Activated naive CD4-positive, alpha-beta T cell treated with Interleukin-2 at 50 U/mL for 16 hours (primary cell): ENCODE data around the gene TRIO.
"Not testable (repeated sequence)": the region's sequence is repeated elsewhere in the genome, so short reads cannot be mapped to it uniquely, and the experiment has no call there.

ENCODE experiments used
- DNase-seq: peaks from one replicate; pipeline ENCODE4 v3.0.0-alpha.2; 2020

TRIO gene

GRCh38 chr5:14424011-14424685, 281.0 kb downstream of the TRIO start:
- no peak for DNase-seq

- DNase-seq, result no peak
These were observed 282.4 kb downstream of the TRIO start for GRCh38 chr5:14425559-14425958.

GRCh38 chr5:14426521-14426920, 283.4 kb downstream of the TRIO start:
- DNase-seq, result no peak

- DNase-seq, result no peak
These were observed 285.4 kb downstream of the TRIO start for GRCh38 chr5:14428302-14429081.

- no peak for DNase-seq
These were observed 286.2 kb downstream of the TRIO start for GRCh38 chr5:14429101-14430050.

GRCh38 chr5:14431534-14431933, 288.4 kb downstream of the TRIO start:
- DNase-seq, result no peak

GRCh38 chr5:14432931-14433589, 289.9 kb downstream of the TRIO start:
- no peak for DNase-seq

- DNase-seq, result no peak
These were observed 292.3 kb downstream of the TRIO start for GRCh38 chr5:14435481-14435880.

- DNase-seq, result not testable (repeated sequence)
These were observed 293.0 kb downstream of the TRIO start for GRCh38 chr5:14436122-14436521.

- DNase-seq, result no peak
These were observed 293.8 kb downstream of the TRIO start for GRCh38 chr5:14436801-14437542.

GRCh38 chr5:14438195-14438606, 295.1 kb downstream of the TRIO start:
- DNase-seq, result no peak

GRCh38 chr5:14439087-14439871, 296.1 kb downstream of the TRIO start:
- DNase-seq, result no peak

GRCh38 chr5:14440223-14440581, 297.1 kb downstream of the TRIO start:
- no peak for DNase-seq

GRCh38 chr5:14440582-14441431, 297.7 kb downstream of the TRIO start:
- DNase-seq, result no peak

- DNase-seq, result no peak
These were observed 298.5 kb downstream of the TRIO start for GRCh38 chr5:14441641-14442040.

- DNase-seq, result no peak
These were observed 299.4 kb downstream of the TRIO start for GRCh38 chr5:14442536-14442935.

GRCh38 chr5:14443671-14444093, 300.5 kb downstream of the TRIO start:
- DNase-seq, result no peak

- no peak for DNase-seq
These were observed 301.0 kb downstream of the TRIO start for GRCh38 chr5:14444161-14444560.

- no peak for DNase-seq
These were observed 301.9 kb downstream of the TRIO start for GRCh38 chr5:14445013-14445412.
